Measurements from ENCODE around the gene APOD. TPM values are rescaled to one million over a fixed set of nuclear protein-coding genes. Genes with fewer than 3 reads are reported as not detected.

Gene APOD
- total and polyA plus RNA-seq, 9 of the 15 experiments (the other 6 are each of a cell fraction or from before 2014, with no cell fraction given): 0.18 to 0.50 (median 0.35) TPM; not detected in 1

DNA sequence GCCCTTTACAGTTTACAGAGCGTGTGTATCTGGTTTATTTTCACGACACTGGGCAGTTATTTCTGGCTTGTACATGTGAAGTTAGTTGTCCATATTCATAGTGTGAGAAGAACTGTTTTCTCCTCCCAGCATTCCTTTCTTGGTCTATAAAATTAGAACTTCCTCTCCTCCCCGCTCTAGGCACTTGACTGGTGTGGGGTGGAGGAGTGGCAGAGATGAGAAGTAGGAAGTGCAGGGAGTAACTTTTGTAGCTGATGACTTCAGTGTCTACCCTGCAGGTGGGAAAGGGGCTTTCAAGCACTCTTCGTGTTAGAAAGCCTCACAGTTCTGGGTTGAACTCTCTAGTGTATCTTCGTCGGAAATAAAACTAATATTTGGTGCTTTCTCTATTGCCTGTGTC lies 13.4 kb downstream of the APOD start:
- H3K36me3 ChIP-seq (ENCODE audit: control insufficient read depth, insufficient read depth, low read length): no peaks in the 10 kb centered on the region
- H3K27me3 ChIP-seq (ENCODE audit: control insufficient read depth in 2 of 2, insufficient read depth in 2 of 2, low read length in 2 of 2): peaks cover 15 to 31% of the 10 kb centered on the region in 2 experiments
- no peak for FAIRE-seq
- 27% methylated on average over 6 of the region's 6 CpGs for WGBS (ENCODE audit: insufficient coverage, low coverage, missing lambda C conversion rate)
- BruUV-seq (replicated peaks): no TSS peak
- TF ChIP-seq NR2C2 (CRISPR knock-in tag; IDR thresholded peaks at IDR 0.05) (no peak), NR2C2 (tag; IDR thresholded peaks at IDR 0.05) (no peak), SPI1 (IDR thresholded peaks at IDR 0.05; ENCODE audit: borderline replicate concordance, low read depth, low read length) (peak; percentile 48; the same call in 1 of the 2 replicates)
- H3K79me2 ChIP-seq (ENCODE audit: control insufficient read depth, insufficient read depth, low read length): no peaks in the 10 kb centered on the region
- H3K27ac ChIP-seq (ENCODE audit: extremely low read depth, low read depth, low read length): no peak overlapping the region
- in situ Hi-C loops (cut with MboI): no loop called here
- no peaks in the 10 kb centered on the region for H3K9me1 ChIP-seq (ENCODE audit: control insufficient read depth, insufficient read depth, low read length)
- H3K4me2 ChIP-seq (ENCODE audit: insufficient read depth, low read length): no peak overlapping the region
- intact Hi-C loops (cut with micrococcal nuclease): no loop called here
- DNase-seq (ENCODE audit: extremely low read depth in 1 of 4, low spot score in 3 of 4): no peak
- no peak for ATAC-seq
- ChIA-PET CTCF (ENCODE audit: low intra/inter-chr PET ratio) (no interaction called here), POLR2A (interaction anchor here (1.3 to 1.6 kb wide), 3 partner anchors 11 to 26 kb away, joined by 3 to 4 read pairs (median 3); partner anchors contain the start of gene APOD)
- no peak overlapping the region for H3K9ac ChIP-seq (ENCODE audit: insufficient read depth in 1 of 2, low read depth in 2 of 2, low read length in 2 of 2)
- H4K20me1 ChIP-seq (replicated peaks; ENCODE audit: control insufficient read depth, insufficient read depth, low read length): no peaks in the 10 kb centered on the region
- H3K4me1 ChIP-seq (replicated peaks in 1 of 2; ENCODE audit: control insufficient read depth in 2 of 2, insufficient read depth in 2 of 2, low read length in 2 of 2): peaks cover 8 to 13% of the 10 kb centered on the region in 2 experiments; a peak in 4 of 5 replicates
- no peaks in the 10 kb centered on the region for H3K9me3 ChIP-seq (replicated peaks; ENCODE audit: control insufficient read depth, insufficient read depth, low read depth, low read length)
- H3K4me3 ChIP-seq: no peak overlapping the region
- no peak overlapping the region for H2AFZ ChIP-seq (ENCODE audit: low read depth, low read length)

DNA sequence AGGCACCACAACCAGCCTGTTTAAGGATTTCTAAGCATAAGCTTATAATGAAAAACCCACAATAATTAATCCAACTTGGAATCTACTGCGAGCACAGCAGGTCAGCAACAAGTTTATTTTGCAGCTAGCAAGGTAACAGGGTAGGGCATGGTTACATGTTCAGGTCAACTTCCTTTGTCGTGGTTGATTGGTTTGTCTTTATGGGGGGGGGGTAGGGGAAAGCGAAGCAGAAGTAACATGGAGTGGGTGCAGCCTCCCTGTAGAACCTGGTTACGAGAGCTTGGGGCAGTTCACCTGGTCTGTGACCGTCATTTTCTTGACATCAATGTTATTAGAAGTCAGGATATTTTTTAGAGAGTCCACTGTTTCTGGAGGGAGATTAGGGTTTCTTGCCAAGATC lies 15.1 kb downstream of the APOD start:
- 25% methylated on average over 5 of the region's 5 CpGs for WGBS (ENCODE audit: insufficient coverage, low coverage, missing lambda C conversion rate)
- no peak overlapping the region for H2AFZ ChIP-seq (ENCODE audit: low read depth, low read length)
- no peaks in the 10 kb centered on the region for H3K36me3 ChIP-seq (ENCODE audit: control insufficient read depth, insufficient read depth, low read length)
- no peak overlapping the region for H3K9ac ChIP-seq (ENCODE audit: insufficient read depth in 1 of 2, low read depth in 2 of 2, low read length in 2 of 2)
- peaks cover 8 to 13% of the 10 kb centered on the region in 2 experiments; a peak in 4 of 5 replicates for H3K4me1 ChIP-seq (replicated peaks in 1 of 2; ENCODE audit: control insufficient read depth in 2 of 2, insufficient read depth in 2 of 2, low read length in 2 of 2)
- peaks cover 7 to 23% of the 10 kb centered on the region in 2 experiments for H3K27me3 ChIP-seq (ENCODE audit: control insufficient read depth in 2 of 2, insufficient read depth in 2 of 2, low read length in 2 of 2)
- H3K4me3 ChIP-seq: no peak overlapping the region
- H3K4me2 ChIP-seq (ENCODE audit: insufficient read depth, low read length): no peak overlapping the region
- no peaks in the 10 kb centered on the region for H3K9me3 ChIP-seq (replicated peaks; ENCODE audit: control insufficient read depth, insufficient read depth, low read depth, low read length)
- FAIRE-seq (no peak), ATAC-seq (no peak), DNase-seq (ENCODE audit: extremely low read depth in 1 of 4, low spot score in 3 of 4) (no peak)
- BruUV-seq (replicated peaks): no TSS peak
- H3K27ac ChIP-seq (ENCODE audit: extremely low read depth, low read depth, low read length): no peak overlapping the region
- H3K79me2 ChIP-seq (ENCODE audit: control insufficient read depth, insufficient read depth, low read length): no peaks in the 10 kb centered on the region
- no peaks in the 10 kb centered on the region for H3K9me1 ChIP-seq (ENCODE audit: control insufficient read depth, insufficient read depth, low read length)
- intact Hi-C loops (cut with micrococcal nuclease) (no loop called here), in situ Hi-C loops (cut with MboI) (no loop called here)
- POLR2A ChIA-PET: interaction anchor here (1.2 kb wide), 1 partner anchor 25 kb away, joined by 4 read pairs; no protein-coding TSS in a partner anchor
- no peaks in the 10 kb centered on the region for H4K20me1 ChIP-seq (replicated peaks; ENCODE audit: control insufficient read depth, insufficient read depth, low read length)
- CTCF ChIA-PET (ENCODE audit: low intra/inter-chr PET ratio): no interaction called here
- TF ChIP-seq ZNF583 (CRISPR knock-in tag; IDR thresholded peaks at IDR 0.05): no peak
- TF ChIP-seq ZNF165 (CRISPR knock-in tag; IDR thresholded peaks at IDR 0.05; ENCODE audit: borderline replicate concordance): no peak
- TF ChIP-seq, protein P1, sequence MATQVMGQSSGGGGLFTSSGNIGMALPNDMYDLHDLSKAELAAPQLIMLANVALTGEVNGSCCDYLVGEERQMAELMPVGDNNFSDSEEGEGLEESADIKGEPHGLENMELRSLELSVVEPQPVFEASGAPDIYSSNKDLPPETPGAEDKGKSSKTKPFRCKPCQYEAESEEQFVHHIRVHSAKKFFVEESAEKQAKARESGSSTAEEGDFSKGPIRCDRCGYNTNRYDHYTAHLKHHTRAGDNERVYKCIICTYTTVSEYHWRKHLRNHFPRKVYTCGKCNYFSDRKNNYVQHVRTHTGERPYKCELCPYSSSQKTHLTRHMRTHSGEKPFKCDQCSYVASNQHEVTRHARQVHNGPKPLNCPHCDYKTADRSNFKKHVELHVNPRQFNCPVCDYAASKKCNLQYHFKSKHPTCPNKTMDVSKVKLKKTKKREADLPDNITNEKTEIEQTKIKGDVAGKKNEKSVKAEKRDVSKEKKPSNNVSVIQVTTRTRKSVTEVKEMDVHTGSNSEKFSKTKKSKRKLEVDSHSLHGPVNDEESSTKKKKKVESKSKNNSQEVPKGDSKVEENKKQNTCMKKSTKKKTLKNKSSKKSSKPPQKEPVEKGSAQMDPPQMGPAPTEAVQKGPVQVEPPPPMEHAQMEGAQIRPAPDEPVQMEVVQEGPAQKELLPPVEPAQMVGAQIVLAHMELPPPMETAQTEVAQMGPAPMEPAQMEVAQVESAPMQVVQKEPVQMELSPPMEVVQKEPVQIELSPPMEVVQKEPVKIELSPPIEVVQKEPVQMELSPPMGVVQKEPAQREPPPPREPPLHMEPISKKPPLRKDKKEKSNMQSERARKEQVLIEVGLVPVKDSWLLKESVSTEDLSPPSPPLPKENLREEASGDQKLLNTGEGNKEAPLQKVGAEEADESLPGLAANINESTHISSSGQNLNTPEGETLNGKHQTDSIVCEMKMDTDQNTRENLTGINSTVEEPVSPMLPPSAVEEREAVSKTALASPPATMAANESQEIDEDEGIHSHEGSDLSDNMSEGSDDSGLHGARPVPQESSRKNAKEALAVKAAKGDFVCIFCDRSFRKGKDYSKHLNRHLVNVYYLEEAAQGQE (IDR thresholded peaks at IDR 0.05; ENCODE audit: borderline replicate concordance): no peak
- TF ChIP-seq, protein P1 (CRISPR knock-in tag; IDR thresholded peaks at IDR 0.05; ENCODE audit: low read depth): no peak
